HepG2 (cell line): ENCODE data around the gene TTLL10.
"Not testable (repeated sequence)": the region's sequence is repeated elsewhere in the genome, so short reads cannot be mapped to it uniquely, and the experiment has no call there.

Experiments used
- EP300 ChIP-seq, 3 experiments: sonication (generic) in 1 of 3; formaldehyde crosslinking in 1 of 3; IDR thresholded peaks; 2 replicates each; pipeline versions ENCODE4 v1.5.1 to v1.6.1; 2011 to 2020; ENCODE audit warnings: low read depth in 2 of 3, low read length in 2 of 3, borderline replicate concordance in 1 of 3, improper control_type of control experiment in 1 of 3, mild to moderate bottlenecking in 1 of 3, missing genetic modification reagents in 1 of 3, moderate library complexity in 1 of 3
- JDP2 ChIP-seq: sonication (generic); formaldehyde crosslinking; IDR thresholded peaks from 2 replicates; pipeline ENCODE4 v1.8.1; 2022; ENCODE audit warnings: missing genetic modification reagents, borderline replicate concordance
- NR1H2 ChIP-seq: sonication (generic); formaldehyde crosslinking; IDR thresholded peaks from 2 replicates; pipeline ENCODE4 v1.8.1; 2022; ENCODE audit warnings: low read depth, missing genetic modification reagents, borderline replicate concordance
- PHF21A ChIP-seq: sonication (generic); formaldehyde crosslinking; IDR thresholded peaks from 2 replicates; pipeline ENCODE4 v1.5.0; 2020; ENCODE audit warnings: mild to moderate bottlenecking, missing genetic modification reagents
- RFX5 ChIP-seq: IDR thresholded peaks from 2 replicates; pipeline ENCODE4 v1.6.1; 2011; ENCODE audit warnings: low read depth, low read length, improper control_type of control experiment
- SMARCC2 ChIP-seq: fragments of 450-650 bp; IDR thresholded peaks from 2 replicates; pipeline ENCODE4 v1.6.1; 2017; ENCODE audit warnings: antibody characterized with exemption, mild to moderate bottlenecking
- ZBTB8A ChIP-seq: sonication (generic); formaldehyde crosslinking; IDR thresholded peaks from 2 replicates; pipeline ENCODE4 v1.4.0; 2020; ENCODE audit warnings: mild to moderate bottlenecking, low read depth, missing genetic modification reagents, borderline replicate concordance
- ZNF260 ChIP-seq: sonication (generic); formaldehyde crosslinking; IDR thresholded peaks from 2 replicates; pipeline ENCODE4 v1.4.0; 2020; ENCODE audit warnings: missing genetic modification reagents, low read depth, mild to moderate bottlenecking, borderline replicate concordance
- ZNF615 ChIP-seq: sonication (generic); formaldehyde crosslinking; IDR thresholded peaks from 2 replicates; pipeline ENCODE4 v1.5.0; 2020; ENCODE audit warnings: mild to moderate bottlenecking, missing genetic modification reagents, borderline replicate concordance
- ZNF761 ChIP-seq: sonication (generic); formaldehyde crosslinking; conservative IDR thresholded peaks from 2 replicates; pipeline ENCODE4 v1.4.0; 2020; ENCODE audit warnings: mild to moderate bottlenecking, missing genetic modification reagents
- TF ChIP-seq, protein P1 (sequence below): sonication (generic); formaldehyde crosslinking; IDR thresholded peaks from 2 replicates; pipeline ENCODE4 v1.4.0; 2020; ENCODE audit warnings: missing genetic modification reagents

- TF ChIP-seq SMARCC2; NR1H2; ZNF615 (CRISPR knock-in tag); ZNF260; PHF21A (CRISPR knock-in tag); JDP2 (CRISPR knock-in tag); ZNF761 (CRISPR knock-in tag); RFX5; ZBTB8A; EP300 (IDR thresholded peaks at IDR 0.05; ENCODE audit: low read depth in 2 of 2, low read length in 2 of 2); EP300 (CRISPR knock-in tag; IDR thresholded peaks at IDR 0.05; ENCODE audit: borderline replicate concordance): not testable (repeated sequence)
- TF ChIP-seq, protein P1, sequence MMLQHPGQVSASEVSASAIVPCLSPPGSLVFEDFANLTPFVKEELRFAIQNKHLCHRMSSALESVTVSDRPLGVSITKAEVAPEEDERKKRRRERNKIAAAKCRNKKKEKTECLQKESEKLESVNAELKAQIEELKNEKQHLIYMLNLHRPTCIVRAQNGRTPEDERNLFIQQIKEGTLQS (CRISPR knock-in tag), result not testable (repeated sequence)
These were observed 22.0 kb downstream of the TTLL10 start for GRCh38 chr1:1195726-1196125.
